CD4-positive, alpha-beta T cell treated with Interferon alpha-2 for 1 hour (primary cell): ENCODE results near the gene ELL.
"Not testable (repeated sequence)": the region's sequence is repeated elsewhere in the genome, so short reads cannot be mapped to it uniquely, and the experiment has no call there.

Experiments used
- DNase-seq, 2 donors: peaks; one replicate each; pipeline ENCODE4 v3.0.0-alpha.2; 2020 to 2022

Gene ELL

GRCh38 chr19:18521692-18522123 lies at the start of gene ELL:
Gene ELL, minus strand, starts transcription at chr19:18522070. Its CDS starts 15 bp downstream, at chr19:18522055.
- no peak for DNase-seq

- DNase-seq = no peak
Measured at GRCh38 chr19:18568367-18568766, 46.5 kb upstream of the ELL start.

- no peak for DNase-seq
Measured at GRCh38 chr19:18566953-18567352, 45.1 kb upstream of the ELL start.

- DNase-seq = no peak
Measured at GRCh38 chr19:18562086-18562485, 40.2 kb upstream of the ELL start.

- no peak for DNase-seq
Measured at GRCh38 chr19:18559685-18560084, 37.8 kb upstream of the ELL start.

GRCh38 chr19:18558604-18559003 lies 36.7 kb upstream of the ELL start:
- no peak for DNase-seq

- peak in 1 of 2 donors; percentile 17 for DNase-seq
Measured at GRCh38 chr19:18558202-18558555, 36.3 kb upstream of the ELL start.

- peak; percentile 99 for DNase-seq
Measured at GRCh38 chr19:18557411-18558201, 35.7 kb upstream of the ELL start, which contains the start of gene KXD1. Gene KXD1, plus strand, starts transcription at chr19:18557870. Its CDS starts 4,187 bp downstream, at chr19:18562057.

GRCh38 chr19:18551631-18552030 lies 29.8 kb upstream of the ELL start:
- no peak for DNase-seq

- peak; percentile 83 to 91 for DNase-seq
Measured at GRCh38 chr19:18543814-18544475, 22.1 kb upstream of the ELL start.

- peak; percentile 91 to 94 for DNase-seq
Measured at GRCh38 chr19:18542941-18543813, 21.3 kb upstream of the ELL start, which contains the start of gene FKBP8. Gene FKBP8, minus strand, starts transcription at chr19:18543573. Its CDS starts 1,603 bp downstream, at chr19:18541970.

GRCh38 chr19:18541992-18542940 lies 20.4 kb upstream of the ELL start:
- no peak for DNase-seq

- no peak for DNase-seq
Measured at GRCh38 chr19:18541258-18541991, 19.6 kb upstream of the ELL start.

- DNase-seq = not testable (repeated sequence)
Measured at GRCh38 chr19:18540200-18540599, 18.3 kb upstream of the ELL start.

GRCh38 chr19:18539372-18539771 lies 17.5 kb upstream of the ELL start:
- DNase-seq = no peak

- no peak for DNase-seq
Measured at GRCh38 chr19:18538115-18538514, 16.2 kb upstream of the ELL start.

- no peak for DNase-seq
Measured at GRCh38 chr19:18537431-18537830, 15.6 kb upstream of the ELL start.

GRCh38 chr19:18536475-18536874 lies 14.6 kb upstream of the ELL start:
- DNase-seq = no peak

GRCh38 chr19:18533058-18533457 lies 11.2 kb upstream of the ELL start:
- DNase-seq = no peak

GRCh38 chr19:18532168-18532890 lies 10.5 kb upstream of the ELL start:
- DNase-seq = no peak

GRCh38 chr19:18531485-18531884 lies 9.6 kb upstream of the ELL start:
- no peak for DNase-seq
